SK-N-SH (cell line): ENCODE results near the gene MEN1.

Experiments used
- CHD2 ChIP-seq: fragments of 150-350 bp; IDR thresholded peaks from 2 replicates; pipeline ENCODE4 v1.6.1; 2018; ENCODE audit warnings: low read length; ENCODE audit not compliant: partially characterized antibody
- TAF1 ChIP-seq: IDR thresholded peaks from 2 replicates; pipeline ENCODE4 v1.6.1; 2012; ENCODE audit warnings: low read depth, mild to moderate bottlenecking, low read length, moderate library complexity, borderline replicate concordance
- TF ChIP-seq, protein P1 (sequence below): IDR thresholded peaks from 2 replicates; pipeline ENCODE4 v1.6.1; 2012; ENCODE audit warnings: mild to moderate bottlenecking, low read depth, low read length, moderate library complexity

DNA sequence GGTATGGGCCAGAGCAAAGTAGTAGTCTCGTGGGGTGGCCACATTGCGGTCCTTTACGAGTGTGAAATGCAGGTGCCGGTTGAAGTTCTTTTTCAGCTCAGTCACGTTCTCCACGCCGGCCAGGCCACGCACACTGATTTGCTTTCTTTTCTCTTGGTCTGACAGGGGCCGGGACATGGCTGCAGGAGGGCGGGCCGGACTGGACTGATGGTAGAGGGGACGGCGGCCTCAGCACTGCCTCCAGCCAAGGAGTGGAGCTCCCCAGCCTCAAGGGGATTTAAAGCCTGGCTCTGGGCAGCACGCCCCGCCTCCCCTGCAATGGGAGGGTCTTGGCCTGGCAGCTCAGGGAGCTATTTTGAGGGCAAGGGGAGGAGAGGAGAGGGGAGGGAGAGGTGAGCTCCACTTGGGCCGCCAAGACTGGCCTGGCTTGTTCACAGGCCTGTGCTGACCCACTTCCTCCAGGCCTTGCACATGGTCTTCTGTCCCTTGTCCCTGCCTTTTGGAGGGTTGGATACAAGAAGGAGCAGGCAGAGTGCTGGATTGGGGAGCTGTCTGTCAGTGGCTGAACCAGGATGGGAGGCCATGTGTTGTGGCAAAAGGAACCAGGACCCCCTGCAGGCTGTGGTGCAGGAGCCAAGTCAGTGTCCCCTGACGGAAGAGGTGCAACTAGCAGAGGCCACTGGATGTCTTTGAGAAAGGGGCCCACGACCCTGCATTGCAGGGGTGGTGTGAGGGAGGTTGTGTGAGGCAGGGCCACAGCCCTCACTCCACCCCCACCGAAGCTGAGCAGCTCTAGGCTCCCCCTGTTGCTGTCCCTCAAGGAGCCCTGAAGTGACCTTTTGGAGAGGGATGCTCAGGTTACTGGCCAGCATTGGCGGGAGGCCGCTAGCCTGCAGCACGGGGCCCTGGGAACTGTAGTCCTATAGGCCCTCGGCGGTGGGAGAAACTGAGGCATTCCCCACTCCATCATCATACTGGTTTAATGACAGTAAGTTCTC, 50.3 kb downstream of the MEN1 start, which contains the start of gene PYGM:
- TF ChIP-seq, protein P1, sequence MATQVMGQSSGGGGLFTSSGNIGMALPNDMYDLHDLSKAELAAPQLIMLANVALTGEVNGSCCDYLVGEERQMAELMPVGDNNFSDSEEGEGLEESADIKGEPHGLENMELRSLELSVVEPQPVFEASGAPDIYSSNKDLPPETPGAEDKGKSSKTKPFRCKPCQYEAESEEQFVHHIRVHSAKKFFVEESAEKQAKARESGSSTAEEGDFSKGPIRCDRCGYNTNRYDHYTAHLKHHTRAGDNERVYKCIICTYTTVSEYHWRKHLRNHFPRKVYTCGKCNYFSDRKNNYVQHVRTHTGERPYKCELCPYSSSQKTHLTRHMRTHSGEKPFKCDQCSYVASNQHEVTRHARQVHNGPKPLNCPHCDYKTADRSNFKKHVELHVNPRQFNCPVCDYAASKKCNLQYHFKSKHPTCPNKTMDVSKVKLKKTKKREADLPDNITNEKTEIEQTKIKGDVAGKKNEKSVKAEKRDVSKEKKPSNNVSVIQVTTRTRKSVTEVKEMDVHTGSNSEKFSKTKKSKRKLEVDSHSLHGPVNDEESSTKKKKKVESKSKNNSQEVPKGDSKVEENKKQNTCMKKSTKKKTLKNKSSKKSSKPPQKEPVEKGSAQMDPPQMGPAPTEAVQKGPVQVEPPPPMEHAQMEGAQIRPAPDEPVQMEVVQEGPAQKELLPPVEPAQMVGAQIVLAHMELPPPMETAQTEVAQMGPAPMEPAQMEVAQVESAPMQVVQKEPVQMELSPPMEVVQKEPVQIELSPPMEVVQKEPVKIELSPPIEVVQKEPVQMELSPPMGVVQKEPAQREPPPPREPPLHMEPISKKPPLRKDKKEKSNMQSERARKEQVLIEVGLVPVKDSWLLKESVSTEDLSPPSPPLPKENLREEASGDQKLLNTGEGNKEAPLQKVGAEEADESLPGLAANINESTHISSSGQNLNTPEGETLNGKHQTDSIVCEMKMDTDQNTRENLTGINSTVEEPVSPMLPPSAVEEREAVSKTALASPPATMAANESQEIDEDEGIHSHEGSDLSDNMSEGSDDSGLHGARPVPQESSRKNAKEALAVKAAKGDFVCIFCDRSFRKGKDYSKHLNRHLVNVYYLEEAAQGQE = no peak
- TF ChIP-seq TAF1 (no peak), CHD2 (no peak)
